K562 (cell line): ENCODE data around the gene CABP2. TPM values are rescaled to one million over a fixed set of nuclear protein-coding genes. Genes with fewer than 3 reads are reported as not detected.

ENCODE experiments used
- ATAC-seq: fragments of 200-7000 bp; cut with Tn5 transposase; 3 replicates; pipeline ENCODE4 v1.9.1; 2020; ENCODE audit warnings: moderate library complexity
- BruUV-seq: library from RNA; stranded (reverse); fragments of 400-500 nt; replicated peaks from 2 replicates; lab custom pipeline; 2021; lab: Mats Ljungman, UMichigan
- CTCF ChIA-PET: fragments of 300-600 bp; formaldehyde crosslinking; extraction: SDS; loops from one replicate; lab custom pipeline; 2021; ENCODE audit warnings: low intra/inter-chr PET ratio; lab: Yijun Ruan, JAX
- POLR2A ChIA-PET: fragments of 300-600, 350-650 bp; sonication (Branson Sonifier 250); formaldehyde crosslinking; extraction: SDS; loops from one replicate; lab custom pipeline; 2021; ENCODE audit warnings: antibody characterized with exemption, inconsistent platforms; lab: Yijun Ruan, JAX
- DNase-seq, 4 experiments: peaks; one replicate each; pipeline versions ENCODE4 v3.0.0 to v3.0.0-alpha.2; 2011 to 2018; ENCODE audit warnings: low spot score in 3 of 4, mixed read lengths in 3 of 4; ENCODE audit errors: extremely low read depth in 1 of 4
- FAIRE-seq: peaks from 2 replicates; lab custom pipeline; 2011; peaks lifted over from hg19 to GRCh38; lab: Jason Lieb, UNC
- H2AFZ ChIP-seq: 2 replicates; pipeline ENCODE4 v1.6.0; 2011; ENCODE audit warnings: low read depth, low read length, control low read depth, inconsistent platforms
- H3K27ac ChIP-seq: fragments of 200-600 bp; 3 replicates; pipeline ENCODE4 v1.8.0; 2011; ENCODE audit warnings: low read depth, mild to moderate bottlenecking, control low read depth, inconsistent platforms, low read length, moderate library complexity, mixed read lengths; ENCODE audit errors: extremely low read depth
- H3K27me3 ChIP-seq, 2 experiments: fragments of 300-600 bp in 1 of 2; 2 replicates in 1 of 2; 3 replicates in 1 of 2; pipeline versions ENCODE4 v1.6.0 to v1.8.0; 2011; ENCODE audit warnings: inconsistent platforms in 2 of 2, low read length in 2 of 2, mild to moderate bottlenecking in 1 of 2, mixed read lengths in 1 of 2, moderate library complexity in 1 of 2; ENCODE audit not compliant: control insufficient read depth in 2 of 2, insufficient read depth in 2 of 2
- H3K36me3 ChIP-seq: fragments of 300-600 bp; 3 replicates; pipeline ENCODE4 v1.8.0; 2011; ENCODE audit warnings: mild to moderate bottlenecking, low read length, inconsistent platforms; ENCODE audit not compliant: control insufficient read depth, insufficient read depth
- H3K4me1 ChIP-seq, 2 experiments: fragments of 200-600 bp in 1 of 2; replicated peaks in 1 of 2; 2 replicates in 1 of 2; 3 replicates in 1 of 2; pipeline versions ENCODE4 v1.5.1 to v1.8.0; 2011; ENCODE audit warnings: inconsistent platforms in 2 of 2, low read length in 2 of 2, mild to moderate bottlenecking in 1 of 2, mixed read lengths in 1 of 2, moderate library complexity in 1 of 2; ENCODE audit not compliant: control insufficient read depth in 2 of 2, insufficient read depth in 2 of 2
- H3K4me2 ChIP-seq: 2 replicates; pipeline ENCODE4 v1.6.1; 2011; ENCODE audit warnings: low read length, control low read depth, inconsistent platforms, mixed read lengths; ENCODE audit not compliant: insufficient read depth
- H3K4me3 ChIP-seq: fragments of 200-600 bp; sonication (generic), shearing (Covaris generic); 2 replicates; pipeline ENCODE4 v1.5.1; 2016; ENCODE audit warnings: control low read depth, inconsistent platforms
- H3K79me2 ChIP-seq: fragments of 200-600 bp; 3 replicates; pipeline ENCODE4 v1.8.0; 2011; ENCODE audit warnings: low read length, inconsistent platforms; ENCODE audit not compliant: control insufficient read depth, insufficient read depth
- H3K9ac ChIP-seq, 2 experiments: 2 replicates each; pipeline versions ENCODE4 v1.6.0 to v1.6.1; 2011; ENCODE audit warnings: low read depth in 2 of 2, low read length in 2 of 2, control low read depth in 1 of 2, inconsistent platforms in 1 of 2, mild to moderate bottlenecking in 1 of 2, mixed read lengths in 1 of 2; ENCODE audit not compliant: insufficient read depth in 1 of 2
- H3K9me1 ChIP-seq: one replicate; pipeline ENCODE4 v1.6.0; 2011; ENCODE audit warnings: inconsistent platforms, mild to moderate bottlenecking, low read length, moderate library complexity; ENCODE audit not compliant: control insufficient read depth, insufficient read depth
- H3K9me3 ChIP-seq: replicated peaks from 2 replicates; pipeline ENCODE4 v1.5.1; 2011; ENCODE audit warnings: low read depth, low read length, inconsistent platforms; ENCODE audit not compliant: control insufficient read depth, insufficient read depth
- H4K20me1 ChIP-seq: replicated peaks from 2 replicates; pipeline ENCODE4 v1.6.1; 2011; ENCODE audit warnings: low read length, inconsistent platforms, mixed read lengths; ENCODE audit not compliant: control insufficient read depth, insufficient read depth
- FOXP4 ChIP-seq: sonication (generic); formaldehyde crosslinking; IDR thresholded peaks from 2 replicates; pipeline ENCODE4 v1.8.0; 2022; ENCODE audit warnings: mild to moderate bottlenecking, missing genetic modification reagents, borderline replicate concordance
- GTF2A2 ChIP-seq: IDR thresholded peaks from 2 replicates; pipeline ENCODE4 v1.6.1; 2016; ENCODE audit warnings: mild to moderate bottlenecking, missing genetic modification characterization, missing compliant biosample characterization
- ZNF76 ChIP-seq: fragments of 250-450 bp; sonication (Bioruptor Pico); IDR thresholded peaks from 2 replicates; pipeline ENCODE4 v1.4.0; 2020; ENCODE audit warnings: mild to moderate bottlenecking, moderate library complexity, borderline replicate concordance
- WGBS: fragments of 100-300 bp; shearing (Covaris generic); methylation state at CpG from one replicate; pipeline ENCODE4 v1.1.6; 2016; ENCODE audit warnings: low coverage, mixed read lengths; ENCODE audit not compliant: insufficient coverage; ENCODE audit errors: missing lambda C conversion rate; 5-methylcytosine and 5-hydroxymethylcytosine counted together
- in situ Hi-C: fragments of 300-500 bp; cut with MboI; formaldehyde crosslinking; loops from 4 replicates; pipeline ENCODE4 v1.15.0; 2018; ENCODE audit warnings: inconsistent platforms, mixed read lengths
- intact Hi-C: fragments of 100-400 bp; cut with micrococcal nuclease; formaldehyde crosslinking; loops from 2 replicates; pipeline ENCODE4 v1.14.2; 2022
- polyA plus RNA-seq, 8 experiments: library from polyadenylated mRNA; depleted of rRNA in 4 of 8; stranded (reverse) in 5 of 8; unstranded in 3 of 8; fragments of >200 nt; fragmentation: Nextera tagmentation in 2 of 8; fragmentation: Illumina TruSeq in 1 of 8; extraction: Ambion mirVana in 2 of 8; extraction: Trizol in 1 of 8; gene quantifications; 2 replicates each; pipeline versions ENCODE4 v1.2.1 to v1.2.3, GENCODE V29; 2011 to 2014; ENCODE audit warnings: inconsistent platforms in 1 of 8, missing spikeins in 1 of 8
- total RNA-seq, 7 experiments: library from RNA; depleted of rRNA in 6 of 7; stranded (reverse); fragments of >200 nt in 6 of 7; fragmentation: Illumina TruSeq in 2 of 7; extraction: Trizol in 2 of 7; gene quantifications; 2 replicates each; pipeline versions ENCODE4 v1.2.1 to v1.2.3, GENCODE V29; 2011 to 2021; ENCODE audit warnings: low replicate concordance in 1 of 7

CABP2 gene
- total and polyA plus RNA-seq, 9 of the 15 experiments (the other 6 are each of a cell fraction or from before 2014, with no cell fraction given), result not detected

DNA sequence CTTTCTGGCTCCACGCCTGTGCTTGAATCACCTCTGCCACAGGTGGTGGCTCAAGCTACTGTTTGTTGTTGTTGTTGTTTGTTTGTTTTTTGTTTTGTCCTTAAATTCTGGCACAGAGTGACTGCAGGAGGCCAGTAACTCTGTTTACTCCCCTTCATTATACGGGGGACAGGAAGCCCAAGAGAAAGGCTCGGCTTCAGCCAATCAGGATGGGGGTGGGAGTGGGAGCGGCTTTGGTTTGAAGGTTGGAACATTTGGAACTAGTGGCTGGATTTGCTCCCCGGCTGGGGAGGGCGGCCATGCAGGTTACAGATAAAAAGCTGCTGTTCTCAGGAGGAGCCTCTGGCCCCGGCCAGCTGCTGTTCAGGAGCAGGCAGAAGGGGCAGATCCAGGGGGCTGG is 19.7 kb upstream of the CABP2 start (continued):
- no peak for TF ChIP-seq ZNF76 (CRISPR knock-in tag)

DNA sequence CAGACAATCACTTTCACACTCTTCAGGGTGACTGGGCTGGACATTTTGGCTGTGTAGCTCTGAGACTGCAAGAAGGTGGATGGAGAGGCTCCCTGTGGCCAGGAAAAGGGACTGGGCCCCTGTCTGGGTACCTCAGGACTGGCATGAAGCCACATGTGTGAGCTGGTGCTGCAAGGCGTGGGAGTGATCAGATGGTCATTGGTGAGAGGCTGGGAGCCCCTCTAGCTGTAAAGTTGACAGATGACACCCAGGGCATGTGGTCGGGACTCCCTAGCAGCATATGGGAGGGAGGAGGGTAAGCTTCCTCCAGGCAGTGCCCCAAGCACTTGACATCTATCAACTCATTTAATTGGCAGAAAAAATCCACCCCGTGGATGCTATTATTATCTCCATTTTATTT is 18.9 kb upstream of the CABP2 start:
- no peak for ATAC-seq
- H3K4me2 ChIP-seq, result no peak overlapping the region
- no TSS peak for BruUV-seq

More for the DNA sequence above, 18.9 kb upstream of the CABP2 start:
- DNase-seq (no peak), FAIRE-seq (no peak)
- peaks cover 11 to 18% of the 10 kb centered on the region in 2 experiments; a peak in 4 of 5 replicates for H3K4me1 ChIP-seq
- intact Hi-C loops (no loop called here), in situ Hi-C loops (loop anchor here (25.0 kb wide), 1 partner anchor 1145 kb away; the partner anchor contains the start of gene GAL)
- no peaks in the 10 kb centered on the region for H3K9me3 ChIP-seq
- H3K4me3 ChIP-seq, result no peak overlapping the region
- no peaks in the 10 kb centered on the region for H3K27me3 ChIP-seq
- ChIA-PET CTCF (no interaction called here), POLR2A (interaction anchor here (0.5 to 1.3 kb wide), 8 partner anchors 11 to 209 kb away, joined by 3 read pairs; no protein-coding TSS in a partner anchor)
- H4K20me1 ChIP-seq, result no peaks in the 10 kb centered on the region
- WGBS, result 22% methylated on average over 3 of the region's 3 CpGs
- H3K9me1 ChIP-seq, result no peaks in the 10 kb centered on the region
- H3K79me2 ChIP-seq, result no peaks in the 10 kb centered on the region
- no peak overlapping the region for H2AFZ ChIP-seq
- no peaks in the 10 kb centered on the region for H3K36me3 ChIP-seq
- H3K9ac ChIP-seq, result no peak overlapping the region
- no peak overlapping the region for H3K27ac ChIP-seq
- TF ChIP-seq FOXP4 (CRISPR knock-in tag), result no peak
- TF ChIP-seq GTF2A2 (tag), result no peak
